A673 (cell line): Measurements from ENCODE around the gene ORM1. TPM values are rescaled to one million over a fixed set of nuclear protein-coding genes. Genes with fewer than 3 reads are reported as not detected.

Source experiments
- BruUV-seq: library from RNA; stranded (reverse); fragments of 400-500 nt; replicated peaks from 2 replicates; lab custom pipeline; 2021; lab: Mats Ljungman, UMichigan
- CTCF ChIA-PET: fragments of 300-600 bp; sonication (Branson Sonifier 250); formaldehyde crosslinking; loops from one replicate; lab custom pipeline; 2022; ENCODE audit warnings: antibody characterized with exemption; lab: Charles Lee
- POLR2A ChIA-PET: fragments of 300-600 bp; sonication (Branson Sonifier 250); formaldehyde crosslinking; loops from one replicate; lab custom pipeline; 2022; ENCODE audit warnings: antibody characterized with exemption; ENCODE audit not compliant: low non-redundant PET; lab: Charles Lee
- DNase-seq: peaks from one replicate; pipeline ENCODE4 v3.0.0-alpha.2; 2015; ENCODE audit warnings: low spot score
- H3K27ac ChIP-seq: fragments of 200-600 bp; sonication (generic); 2 replicates; pipeline ENCODE4 v1.5.1; 2016; ENCODE audit warnings: mixed run types, low read depth, mild to moderate bottlenecking, mixed read lengths, antibody characterized with exemption, low read length; ENCODE audit not compliant: poor library complexity, severe bottlenecking
- H3K27me3 ChIP-seq: fragments of 200-600 bp; sonication (generic); replicated peaks from 2 replicates; pipeline ENCODE4 v1.6.1; 2017; ENCODE audit warnings: mixed run types, low read depth, mild to moderate bottlenecking, mixed read lengths, antibody characterized with exemption, low read length; ENCODE audit not compliant: insufficient read depth, poor library complexity
- H3K36me3 ChIP-seq: fragments of 200-600 bp; sonication (generic); 2 replicates; pipeline ENCODE4 v1.6.1; 2016; ENCODE audit warnings: mixed run types, mild to moderate bottlenecking, mixed read lengths, antibody characterized with exemption, low read length; ENCODE audit not compliant: insufficient read depth, poor library complexity, severe bottlenecking
- H3K4me1 ChIP-seq: fragments of 200-600 bp; sonication (generic); 2 replicates; pipeline ENCODE4 v1.6.1; 2017; ENCODE audit warnings: mixed run types, mild to moderate bottlenecking, mixed read lengths, antibody characterized with exemption, low read length; ENCODE audit not compliant: insufficient read depth, poor library complexity, severe bottlenecking
- H3K4me3 ChIP-seq: fragments of 200-600 bp; sonication (generic); 2 replicates; pipeline ENCODE4 v1.5.1; 2016; ENCODE audit warnings: low read depth, mixed run types, mild to moderate bottlenecking, mixed read lengths, low read length; ENCODE audit not compliant: poor library complexity, severe bottlenecking
- H3K9me3 ChIP-seq: fragments of 200-600 bp; sonication (generic); 2 replicates; pipeline ENCODE4 v1.6.1; 2016; ENCODE audit warnings: mixed run types, low read depth, mild to moderate bottlenecking, mixed read lengths, antibody characterized with exemption, low read length; ENCODE audit not compliant: poor library complexity, severe bottlenecking
- CTCF ChIP-seq: fragments of 300-800, 200-600 bp; sonication (generic); conservative IDR thresholded peaks from 2 replicates; pipeline ENCODE4 v1.5.1; 2017; ENCODE audit warnings: low read depth, mild to moderate bottlenecking, antibody characterized with exemption, low read length, moderate library complexity, mixed read lengths
- EZH2 ChIP-seq: fragments of 200-600 bp; sonication (generic); IDR thresholded peaks from 2 replicates; pipeline ENCODE4 v1.6.1; 2017; ENCODE audit warnings: borderline replicate concordance, low read depth, mild to moderate bottlenecking, mixed read lengths, antibody characterized with exemption, low read length; ENCODE audit not compliant: poor library complexity, severe bottlenecking
- intact Hi-C: fragments of 100-400 bp; cut with micrococcal nuclease; formaldehyde crosslinking; loops from one replicate; pipeline ENCODE4 v1.10.0; 2022; ENCODE audit not compliant: unreplicated experiment
- total RNA-seq: library from RNA; stranded (reverse); gene quantifications from 2 replicates; pipeline ENCODE4 v1.2.3, GENCODE V29; 2021

ORM1 gene
- total RNA-seq, 1 experiment from 2014 or later, result not detected

DNA sequence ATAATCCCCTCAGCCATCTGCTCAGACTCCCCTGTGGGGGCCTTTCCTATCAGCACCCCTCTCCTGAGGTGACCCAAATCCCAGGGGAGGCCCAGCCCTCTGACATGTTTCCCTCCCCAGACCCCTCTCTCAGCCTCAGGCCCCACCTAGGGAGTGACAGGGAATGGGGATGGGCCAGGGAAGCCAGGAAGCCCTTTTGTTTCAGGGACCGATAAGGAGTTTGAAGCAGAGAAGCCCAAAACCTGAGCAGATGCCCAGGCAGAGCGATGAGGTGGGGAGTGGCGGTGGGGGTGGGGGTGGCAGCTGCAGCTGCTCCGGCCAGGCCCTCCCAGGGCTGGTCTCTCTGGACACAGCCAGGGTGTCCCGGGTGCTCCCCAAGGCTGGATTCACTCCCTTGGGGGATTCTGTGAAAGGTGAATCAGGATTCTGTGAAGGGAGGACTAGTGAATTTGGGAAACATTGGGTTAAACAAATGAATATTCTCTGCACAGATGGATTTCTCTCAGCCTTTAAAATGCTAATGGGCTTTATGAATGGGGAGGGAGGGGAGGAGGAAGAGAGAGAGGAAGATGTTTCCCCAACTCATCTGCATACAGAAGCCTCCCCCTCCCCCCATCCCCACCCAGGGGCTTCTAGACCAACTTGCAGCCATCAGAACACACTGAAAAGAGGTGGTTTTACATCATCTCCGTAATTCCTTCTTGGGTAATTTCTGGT lies 47.5 kb downstream of the ORM1 start:
- ChIA-PET POLR2A (no interaction called here), CTCF (no interaction called here)
- DNase-seq, result no peak
- Histone ChIP-seq H3K4me1 (peaks cover 10% of the 10 kb centered on the region), H3K36me3 (peaks cover 28% of the 10 kb centered on the region), H3K27me3 (no peaks in the 10 kb centered on the region), H3K27ac (peak overlapping the region; percentile 47), H3K4me3 (no peak overlapping the region), H3K9me3 (no peaks in the 10 kb centered on the region)
- TF ChIP-seq EZH2, result no peak
- TF ChIP-seq CTCF, result no peak
- BruUV-seq, result no TSS peak
- intact Hi-C loops, result no loop called here

DNA sequence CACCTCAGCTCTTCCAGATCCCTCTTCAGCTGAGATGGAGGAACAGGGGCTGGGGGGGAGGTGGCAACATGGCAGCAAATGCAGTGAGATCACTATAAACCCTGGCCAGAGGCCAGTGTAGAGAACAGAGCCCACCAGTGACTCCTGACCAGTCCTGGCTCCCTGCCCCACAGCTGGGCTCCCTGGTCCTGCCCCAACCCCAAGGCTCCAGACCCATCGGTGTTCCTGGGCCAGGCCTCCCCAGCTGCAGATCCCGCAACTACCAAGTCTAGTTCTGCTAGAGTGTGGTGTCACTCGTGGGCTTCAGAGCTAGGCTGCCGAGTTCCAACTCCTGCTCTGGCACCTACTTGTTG lies 48.0 kb downstream of the ORM1 start:
- no TSS peak for BruUV-seq
- POLR2A ChIA-PET, result no interaction called here
- Histone ChIP-seq H3K27me3 (no peaks in the 10 kb centered on the region), H3K36me3 (peaks cover 28% of the 10 kb centered on the region), H3K27ac (no peak overlapping the region), H3K9me3 (no peaks in the 10 kb centered on the region), H3K4me3 (no peak overlapping the region), H3K4me1 (peaks cover 10% of the 10 kb centered on the region)
- intact Hi-C loops, result no loop called here
- DNase-seq, result no peak
- TF ChIP-seq CTCF (no peak), EZH2 (no peak)
- CTCF ChIA-PET, result no interaction called here

- H3K36me3 ChIP-seq, result peaks cover 28% of the 10 kb centered on the region
- H3K27ac ChIP-seq, result peak overlapping the region; percentile 19
- H3K4me3 ChIP-seq, result no peak overlapping the region
- peaks cover 10% of the 10 kb centered on the region for H3K4me1 ChIP-seq
- TF ChIP-seq EZH2 (no peak), CTCF (no peak)
- intact Hi-C loops, result no loop called here
- H3K27me3 ChIP-seq, result no peaks in the 10 kb centered on the region
- ChIA-PET POLR2A (no interaction called here), CTCF (no interaction called here)
- DNase-seq, result no peak
- BruUV-seq, result no TSS peak
- H3K9me3 ChIP-seq, result no peaks in the 10 kb centered on the region
Measured at GRCh38 chr9:114371343-114371944, 48.5 kb downstream of the ORM1 start.
